ENCODE data around the gene HAAO. TPM values are rescaled to one million over a fixed set of nuclear protein-coding genes. Genes with fewer than 3 reads are reported as not detected.

Gene HAAO
- total and polyA plus RNA-seq, 2 of the 13 experiments (the other 11 are each of a cell fraction or from before 2014, with no cell fraction given), result 36.1 to 42.7 TPM

DNA sequence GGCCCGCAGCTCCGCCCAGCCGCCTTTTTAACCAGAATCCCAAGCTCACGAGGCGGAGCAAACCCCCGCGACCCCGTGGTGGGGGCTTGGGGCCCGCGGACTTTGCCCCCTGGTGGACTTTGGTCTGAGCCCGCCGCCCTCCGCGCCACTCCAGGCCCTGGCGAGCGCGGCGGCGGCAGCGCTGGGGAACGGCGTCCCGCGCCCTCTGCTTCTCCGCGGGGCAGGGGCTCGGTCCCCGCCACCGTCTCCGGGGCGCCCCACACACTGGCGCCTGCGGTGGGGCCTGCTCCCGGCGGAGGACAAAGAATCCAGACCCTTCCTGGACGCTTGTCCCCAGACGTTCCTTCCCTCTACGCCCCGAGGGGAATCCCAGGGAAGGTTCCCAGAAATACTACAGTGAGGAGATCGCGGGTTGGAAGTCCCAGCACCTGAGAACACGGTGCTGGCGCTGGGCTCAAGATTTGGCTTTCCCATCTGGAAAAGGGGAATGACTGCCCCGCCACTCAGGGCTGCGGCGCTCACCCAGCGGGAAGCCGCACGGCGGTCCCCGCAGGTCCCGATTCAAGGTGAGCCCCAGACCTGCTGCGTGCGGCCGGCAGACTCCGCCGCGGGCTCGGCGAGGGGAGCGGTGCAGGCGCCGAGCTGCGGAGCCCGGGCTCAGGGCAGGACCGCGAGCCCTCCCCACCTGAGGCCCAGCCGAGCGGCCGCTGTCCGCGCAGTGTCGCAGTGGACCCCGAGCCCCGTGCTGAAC lies at the start of gene HAAO (continued):
- peak; percentile 98 for TF ChIP-seq DZIP1 (CRISPR knock-in tag; IDR thresholded peaks at IDR 0.05)
- TF ChIP-seq HMG20B (CRISPR knock-in tag; conservative IDR thresholded peaks at IDR 0.05), result no peak; the same call in 1 of the 2 replicates
- no peak for TF ChIP-seq ZSCAN29 (CRISPR knock-in tag; conservative IDR thresholded peaks at IDR 0.05)
- TF ChIP-seq ZNF407 (CRISPR knock-in tag; IDR thresholded peaks at IDR 0.05; ENCODE audit: not compliant biosample characterization), result peak; percentile 72
- TF ChIP-seq ZBTB7A (CRISPR knock-in tag; IDR thresholded peaks at IDR 0.05), result peak; percentile 99
- peak; percentile 64; the same call in 1 of the 2 replicates for TF ChIP-seq ZNF75D (CRISPR knock-in tag; IDR thresholded peaks at IDR 0.05; ENCODE audit: borderline replicate concordance)
- TF ChIP-seq ZBTB38 (CRISPR knock-in tag; IDR thresholded peaks at IDR 0.05), result peak; percentile 71; the same call in 1 of the 2 replicates
- TF ChIP-seq ETV5 (CRISPR knock-in tag; IDR thresholded peaks at IDR 0.05; ENCODE audit: borderline replicate concordance), result peak; percentile 78; the same call in 1 of the 2 replicates
- TF ChIP-seq GTF2F1 (IDR thresholded peaks at IDR 0.05; ENCODE audit: low read length), result peak; percentile 74; the same call in 1 of the 2 replicates
- TF ChIP-seq ZNF589 (CRISPR knock-in tag; conservative IDR thresholded peaks at IDR 0.05), result peak; percentile 95
- TF ChIP-seq ELF3 (CRISPR knock-in tag; IDR thresholded peaks at IDR 0.05), result peak; percentile 93
- TF ChIP-seq RARA (CRISPR knock-in tag; IDR thresholded peaks at IDR 0.05), result peak; percentile 92
- TF ChIP-seq ZBTB37 (CRISPR knock-in tag; IDR thresholded peaks at IDR 0.05), result no peak
- peak; percentile 97 for TF ChIP-seq ZNF232 (CRISPR knock-in tag; IDR thresholded peaks at IDR 0.05; ENCODE audit: borderline replicate concordance)
- TF ChIP-seq ZNF562 (CRISPR knock-in tag; IDR thresholded peaks at IDR 0.05; ENCODE audit: borderline replicate concordance), result no peak; the same call in 1 of the 2 replicates
- no peak for TF ChIP-seq PAWR (CRISPR knock-in tag; IDR thresholded peaks at IDR 0.05; ENCODE audit: borderline replicate concordance)
- peak; percentile 89; the same call in 1 of the 2 replicates for TF ChIP-seq AHR (CRISPR knock-in tag; IDR thresholded peaks at IDR 0.05)
